HG02943 (cell line): ENCODE results near the gene PPP4R3A.
"Not testable (repeated sequence)": the region's sequence is repeated elsewhere in the genome, so short reads cannot be mapped to it uniquely, and the experiment has no call there.

Experiments
- ATAC-seq: cut with Tn5 transposase; IDR thresholded peaks from one replicate; pipeline ENCODE4 v1.9.1; 2021; ENCODE audit warnings: mild to moderate bottlenecking, low read depth, moderate library complexity; ENCODE audit not compliant: unreplicated experiment

The PPP4R3A gene

DNA sequence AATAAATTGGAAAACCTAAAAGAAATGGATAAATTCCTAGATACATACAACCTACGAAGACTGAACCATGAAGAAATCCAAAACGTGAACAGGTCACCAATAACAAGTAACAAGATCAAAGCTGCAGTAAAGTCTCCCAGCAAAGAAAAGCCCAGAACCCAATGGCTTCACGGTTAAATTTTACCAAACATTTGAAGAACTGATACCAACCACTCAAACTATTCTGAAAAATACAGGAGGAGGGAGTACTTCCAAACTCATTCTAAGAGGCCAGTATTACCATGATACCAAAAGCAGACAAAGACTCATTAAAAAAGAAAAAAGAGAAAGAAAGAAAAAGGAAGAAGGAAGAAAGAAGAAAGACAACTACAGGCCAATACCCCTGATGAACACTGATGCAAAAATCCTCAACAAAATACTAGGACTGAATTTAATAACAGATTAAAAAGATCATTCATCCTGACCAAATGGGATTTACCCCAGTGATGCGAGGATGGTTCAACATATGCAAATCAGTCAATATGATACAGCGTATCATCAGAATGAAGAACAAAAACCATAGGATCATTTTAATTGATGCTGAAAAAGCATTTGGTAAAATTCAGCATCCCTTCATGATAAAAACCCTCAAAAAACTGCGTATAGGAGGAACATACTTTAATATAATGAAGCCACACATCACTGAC is 65.6 kb downstream of the PPP4R3A start:
- ATAC-seq = no peak

DNA sequence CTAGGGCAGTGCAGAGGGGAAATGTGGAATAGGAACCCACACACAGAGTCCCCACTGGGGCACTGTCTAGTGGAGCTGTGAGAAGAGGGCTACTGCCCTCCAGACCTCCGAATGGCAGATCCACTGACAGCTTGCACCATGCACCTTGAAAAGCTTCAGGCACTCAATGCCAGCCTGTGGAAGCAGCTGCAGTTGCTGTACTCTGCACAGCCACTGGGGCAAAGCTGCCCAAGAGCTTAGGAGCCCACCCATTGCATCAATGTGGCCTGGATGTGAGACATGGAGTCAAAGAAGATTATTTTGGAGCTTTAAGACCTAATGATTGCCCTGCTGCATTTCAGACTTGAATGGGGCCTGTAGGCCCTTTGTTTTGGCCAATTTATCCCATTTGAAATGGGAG is 70.8 kb downstream of the PPP4R3A start:
- no peak for ATAC-seq

DNA sequence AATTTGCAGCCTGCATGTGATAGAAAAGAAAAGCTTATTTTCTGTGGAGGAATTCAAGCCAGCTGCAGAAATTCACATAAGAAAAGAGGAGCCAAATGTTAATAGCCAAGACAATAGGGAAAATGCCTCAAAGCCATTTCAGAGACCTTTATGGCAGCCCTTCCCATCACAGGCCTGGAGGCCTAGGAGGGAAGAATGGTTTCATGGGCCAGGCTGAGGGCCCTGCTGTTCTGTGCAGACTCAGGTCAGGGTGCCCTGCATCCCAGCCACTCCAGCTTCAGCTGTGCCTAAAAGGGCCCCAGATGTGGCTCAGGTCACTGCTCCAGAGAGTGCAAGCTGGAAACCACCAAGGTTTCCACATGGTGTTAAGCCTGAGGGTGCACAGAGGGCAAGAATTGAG is 71.3 kb downstream of the PPP4R3A start:
- ATAC-seq = no peak

DNA sequence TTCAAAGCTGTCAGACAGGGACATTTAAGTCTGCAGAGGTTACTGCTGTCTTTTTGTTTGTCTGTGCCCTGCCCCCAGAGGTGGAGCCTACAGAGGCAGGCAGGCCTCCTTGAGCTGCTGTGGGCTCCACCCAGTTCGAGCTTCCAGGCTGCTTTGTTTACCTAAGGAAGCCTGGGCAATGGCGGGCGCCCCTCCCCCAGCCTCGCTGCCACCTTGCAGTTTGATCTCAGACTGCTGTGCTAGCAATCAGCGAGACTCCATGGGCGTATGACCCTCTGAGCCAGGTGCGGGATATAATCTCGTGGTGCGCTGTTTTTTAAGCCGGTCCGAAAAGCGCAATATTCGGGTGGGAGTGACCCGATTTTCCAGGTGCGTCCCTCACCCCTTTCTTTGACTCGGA is 73.8 kb downstream of the PPP4R3A start:
- not testable (repeated sequence) for ATAC-seq

DNA sequence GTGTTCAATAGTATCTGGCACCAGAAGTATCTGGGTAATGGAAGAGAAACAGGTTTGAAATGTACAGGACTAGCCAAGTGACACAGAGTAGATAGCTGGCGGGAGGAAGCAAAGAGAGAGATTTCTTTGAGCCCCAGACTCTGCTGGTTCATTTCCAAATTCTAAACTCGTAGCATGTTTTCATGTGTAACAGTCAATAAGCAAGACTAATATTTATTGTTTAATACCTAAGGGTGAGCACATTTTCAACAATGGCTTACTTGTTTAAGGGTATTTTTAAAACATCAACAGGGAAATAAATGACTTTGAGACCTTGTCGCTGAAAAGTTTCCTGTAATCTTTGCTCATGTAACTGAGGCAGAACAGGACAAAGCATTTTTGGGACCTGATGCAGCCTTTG is 80.7 kb downstream of the PPP4R3A start:
- ATAC-seq = no peak

DNA sequence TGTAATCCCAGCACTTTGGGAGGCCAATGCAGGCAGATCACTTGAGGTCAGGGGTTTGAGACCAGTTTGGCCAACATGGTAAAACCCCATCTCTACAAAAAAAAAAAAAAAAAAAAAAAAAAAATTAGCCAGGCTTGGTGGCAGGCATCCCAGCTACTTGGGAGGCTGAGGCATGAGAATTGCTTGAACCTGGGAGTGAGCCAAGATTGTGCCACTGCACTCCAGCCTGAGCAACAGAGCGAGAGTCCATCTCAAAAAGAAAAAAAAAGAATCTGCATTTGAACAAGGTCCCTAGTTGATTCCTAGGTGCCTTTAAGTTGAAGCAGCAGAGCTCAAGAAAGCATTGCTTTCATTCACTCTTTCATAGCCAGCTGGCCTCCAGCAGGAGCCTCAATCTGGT is 81.2 kb downstream of the PPP4R3A start:
- not testable (repeated sequence) for ATAC-seq

DNA sequence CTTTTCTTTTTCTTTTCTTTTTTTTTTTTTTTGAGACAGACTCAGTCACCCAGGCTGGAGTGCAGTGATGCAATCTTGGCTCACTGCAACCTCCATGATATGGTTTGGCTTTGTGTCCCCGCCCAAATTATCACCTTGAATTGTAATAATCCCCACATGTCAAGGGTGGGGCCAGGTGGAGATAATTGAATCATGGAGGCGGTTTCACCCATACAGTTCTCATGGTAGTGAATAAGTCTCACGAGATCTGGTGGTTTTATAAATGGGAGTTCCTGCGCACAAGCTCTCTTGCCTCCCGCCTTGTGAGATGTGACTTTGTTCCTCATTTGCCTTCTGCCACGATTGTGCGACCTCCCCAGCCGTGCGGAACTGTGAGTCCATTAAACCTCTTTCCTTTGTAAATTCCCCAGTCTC is 84.6 kb downstream of the PPP4R3A start:
- ATAC-seq = not testable (repeated sequence)

DNA sequence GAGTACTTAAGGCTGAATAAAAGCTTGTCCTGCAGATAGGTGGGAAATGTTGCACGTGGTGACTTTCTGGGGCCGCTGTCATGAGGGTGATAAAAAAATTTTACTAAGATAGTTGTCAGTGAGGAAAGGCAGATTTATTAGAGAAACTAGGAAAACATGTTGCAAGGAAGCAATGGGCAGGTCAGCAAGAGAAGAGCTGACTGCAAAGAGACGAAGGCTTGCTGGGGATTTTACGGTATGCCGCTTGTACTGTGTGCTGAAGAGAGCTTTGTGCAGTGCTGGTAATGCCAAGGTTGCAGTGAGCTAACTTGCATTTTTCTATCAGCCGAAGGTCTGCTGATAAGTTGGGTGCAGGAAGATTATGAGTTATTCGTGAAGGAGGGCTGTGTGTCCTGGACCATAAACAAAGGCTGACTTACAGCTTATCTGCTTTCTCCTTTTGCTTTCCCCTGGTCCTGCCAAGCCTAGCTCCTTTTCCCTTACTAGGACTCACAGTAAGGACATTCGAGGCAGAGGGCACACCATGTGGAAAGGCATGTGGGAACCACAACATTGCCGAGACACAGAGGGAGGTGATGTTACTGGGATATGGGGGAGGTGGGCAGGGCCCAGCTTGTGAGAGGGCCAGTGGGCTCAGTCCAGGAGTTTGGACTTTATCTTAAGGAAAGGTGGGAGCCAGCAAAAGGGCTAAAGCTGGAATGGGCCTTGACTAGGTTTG is 85.1 kb downstream of the PPP4R3A start:
- ATAC-seq = no peak

DNA sequence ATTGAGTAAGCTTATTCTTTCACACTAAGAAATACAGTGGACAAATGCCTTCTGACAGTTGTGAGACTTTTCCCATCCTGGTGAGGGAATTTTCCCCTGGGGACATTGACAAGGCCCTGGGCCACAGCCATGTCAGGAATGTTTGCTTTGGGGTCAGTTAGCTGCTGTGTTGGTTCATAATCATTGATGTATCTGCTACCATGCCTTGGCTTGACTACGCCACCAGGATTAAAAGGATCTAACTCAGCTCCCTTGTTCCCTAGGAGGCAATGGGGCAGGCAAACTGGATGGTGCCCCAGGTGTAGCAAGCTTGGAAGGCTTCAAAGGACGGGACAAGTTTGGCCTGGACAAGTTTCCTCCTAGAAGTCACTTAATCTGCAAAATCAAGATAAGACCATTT is 89.4 kb downstream of the PPP4R3A start:
- ATAC-seq = no peak

DNA sequence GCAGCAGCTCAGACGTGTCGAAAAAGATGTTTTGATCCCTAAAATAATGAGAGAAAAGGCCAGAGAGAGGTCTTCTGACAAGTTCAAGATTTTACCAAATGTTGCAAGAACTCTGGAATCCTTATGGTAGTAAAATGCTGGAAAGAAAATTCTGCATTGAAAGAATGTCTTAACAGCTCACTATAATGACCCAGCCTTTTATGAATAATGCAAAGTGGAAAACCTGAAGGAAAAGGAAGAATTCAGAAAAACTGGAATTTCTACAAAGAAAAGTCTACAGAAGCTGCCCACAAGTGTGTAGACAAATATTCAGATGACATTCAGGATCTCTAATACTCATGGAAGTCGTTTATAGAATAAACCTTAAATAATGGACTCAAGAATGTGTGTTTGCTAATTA is 90.7 kb downstream of the PPP4R3A start:
- no peak for ATAC-seq

DNA sequence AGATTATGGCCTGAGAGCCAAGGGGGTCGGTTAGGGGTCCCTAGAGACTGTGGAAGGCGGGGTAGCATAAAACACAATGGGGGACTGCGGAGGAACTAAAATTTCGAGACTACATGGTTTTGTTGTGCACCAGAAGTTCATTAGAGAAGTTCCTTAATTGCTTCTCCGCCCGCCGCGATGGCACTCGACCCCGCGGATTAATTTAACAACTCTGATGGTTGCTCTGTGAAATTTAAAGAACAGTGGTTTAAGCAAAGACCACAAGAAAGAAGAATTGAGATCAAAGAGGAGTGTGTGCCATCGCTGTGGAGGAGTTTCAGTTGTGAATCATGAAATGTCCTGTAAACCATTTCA is 91.1 kb downstream of the PPP4R3A start:
- no peak for ATAC-seq

DNA sequence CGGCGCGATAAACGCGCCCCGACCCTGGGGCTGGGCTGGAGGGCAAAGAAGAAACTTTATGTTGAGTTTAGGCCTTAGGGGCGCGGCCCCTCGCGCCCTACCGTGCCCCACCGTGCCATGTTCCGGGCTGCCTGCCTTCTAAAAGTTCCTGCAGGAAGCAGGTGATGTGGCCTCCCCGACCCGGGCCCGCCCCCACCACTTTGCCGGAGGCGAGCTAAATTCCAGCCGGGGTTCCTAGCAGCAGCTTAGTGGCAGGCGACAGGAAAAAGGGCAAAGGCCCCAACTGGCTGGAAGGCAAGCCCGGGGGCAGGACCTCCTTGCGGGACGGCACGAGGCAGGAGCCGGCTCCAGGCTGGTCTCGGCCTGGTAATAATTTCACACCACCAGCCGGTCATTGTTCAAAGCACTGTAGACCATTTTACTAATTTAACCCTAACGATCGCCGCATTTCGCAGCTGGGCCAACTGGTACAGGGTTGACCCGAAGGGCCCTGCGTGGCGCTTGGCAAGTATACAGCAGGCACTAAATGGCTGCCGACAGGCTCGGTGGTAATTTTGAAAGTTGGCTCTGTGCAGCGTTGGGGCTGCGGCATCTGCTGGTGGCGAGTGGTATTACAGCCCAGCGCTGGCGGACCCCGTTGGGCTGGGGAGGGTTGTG is 91.6 kb downstream of the PPP4R3A start:
- peak; percentile 20 for ATAC-seq

DNA sequence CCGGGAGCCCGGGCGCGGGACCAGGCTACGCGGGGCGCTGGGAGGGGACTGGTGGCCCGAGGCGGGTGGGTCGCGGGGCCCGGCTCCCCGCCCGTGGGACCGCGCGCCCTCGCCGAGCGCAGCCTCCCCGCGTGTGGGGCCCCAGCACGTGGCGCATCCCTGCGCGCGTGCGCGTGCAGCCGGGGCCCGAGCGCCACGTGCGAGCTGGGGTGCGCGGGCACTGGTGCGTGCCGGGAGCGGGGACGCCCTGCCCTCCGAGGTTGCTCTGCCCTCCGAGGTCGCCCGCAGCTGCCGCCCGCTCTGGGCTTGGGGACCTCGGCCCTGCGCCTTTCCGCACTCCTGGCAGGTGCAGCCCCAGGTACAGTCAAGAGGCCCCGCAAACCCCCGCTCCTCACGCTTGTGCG is 92.1 kb downstream of the PPP4R3A start:
- ATAC-seq = peak; percentile 30

DNA sequence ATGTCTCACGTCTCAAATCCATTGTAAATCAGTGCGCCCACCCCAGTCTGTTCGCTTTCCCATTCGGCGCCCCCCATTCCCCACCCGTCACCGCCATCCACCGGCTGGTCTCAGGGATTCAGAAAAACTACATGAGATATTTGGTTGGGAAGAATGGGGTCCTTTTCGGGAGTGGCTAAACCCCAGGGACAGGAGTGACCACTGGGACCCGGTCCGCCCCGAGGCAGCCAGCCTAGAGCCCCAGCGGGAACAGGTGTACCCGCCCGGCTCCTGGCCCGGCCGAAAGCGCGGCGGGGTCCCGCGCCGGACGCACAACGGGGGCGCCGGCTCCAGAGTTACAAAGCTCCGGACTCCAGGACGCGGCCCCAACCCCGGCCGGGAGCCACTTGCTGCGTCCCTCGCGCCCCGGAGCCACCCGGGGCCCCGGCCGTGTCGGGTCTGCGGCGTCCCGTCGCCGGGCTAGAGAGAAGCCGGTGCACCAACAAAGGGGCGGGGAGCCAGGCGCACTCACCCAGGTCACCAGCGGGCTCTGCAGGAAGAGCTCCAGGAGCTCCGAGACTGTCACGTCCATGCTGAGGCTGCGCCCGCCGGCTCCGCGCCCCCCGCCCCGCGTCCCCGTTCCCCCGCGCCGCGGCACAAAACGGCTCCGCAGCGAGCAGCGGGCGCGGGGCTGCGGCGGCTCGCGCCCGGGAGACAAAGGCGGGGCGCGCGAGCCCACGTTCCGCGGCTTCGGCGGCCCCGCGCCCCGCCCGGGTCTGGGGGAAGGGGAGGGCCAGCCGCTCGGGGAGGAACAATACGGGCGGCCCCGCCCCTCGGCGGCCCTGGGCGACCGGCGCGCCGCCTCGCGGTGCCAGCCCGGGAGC is 92.8 kb downstream of the PPP4R3A start, which contains the start of gene CCDC88C:
CCDC88C (minus strand) TSS at position 701 of the 863 bp plus-strand sequence; CDS start at position 571, 130 bp downstream.
- ATAC-seq = peak; percentile 38

DNA sequence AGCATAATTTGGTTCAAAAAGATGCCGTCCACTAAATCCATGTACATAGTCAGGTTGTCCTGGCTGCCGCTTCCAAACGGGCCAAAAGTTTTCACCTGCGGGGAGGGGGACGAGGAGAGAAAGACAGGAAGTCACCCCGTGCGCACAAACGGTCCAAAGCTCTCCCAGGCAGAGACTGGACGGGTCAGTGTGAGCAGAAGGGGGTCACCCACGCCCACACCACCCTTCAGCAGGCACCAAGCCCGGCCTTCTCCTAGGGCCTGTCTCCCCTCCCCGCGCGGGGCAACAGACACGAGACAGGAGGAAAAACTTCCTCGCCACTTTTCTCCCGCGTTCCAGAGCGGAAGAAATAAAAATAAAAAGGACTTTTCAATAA is 93.4 kb downstream of the PPP4R3A start:
- ATAC-seq = no peak

DNA sequence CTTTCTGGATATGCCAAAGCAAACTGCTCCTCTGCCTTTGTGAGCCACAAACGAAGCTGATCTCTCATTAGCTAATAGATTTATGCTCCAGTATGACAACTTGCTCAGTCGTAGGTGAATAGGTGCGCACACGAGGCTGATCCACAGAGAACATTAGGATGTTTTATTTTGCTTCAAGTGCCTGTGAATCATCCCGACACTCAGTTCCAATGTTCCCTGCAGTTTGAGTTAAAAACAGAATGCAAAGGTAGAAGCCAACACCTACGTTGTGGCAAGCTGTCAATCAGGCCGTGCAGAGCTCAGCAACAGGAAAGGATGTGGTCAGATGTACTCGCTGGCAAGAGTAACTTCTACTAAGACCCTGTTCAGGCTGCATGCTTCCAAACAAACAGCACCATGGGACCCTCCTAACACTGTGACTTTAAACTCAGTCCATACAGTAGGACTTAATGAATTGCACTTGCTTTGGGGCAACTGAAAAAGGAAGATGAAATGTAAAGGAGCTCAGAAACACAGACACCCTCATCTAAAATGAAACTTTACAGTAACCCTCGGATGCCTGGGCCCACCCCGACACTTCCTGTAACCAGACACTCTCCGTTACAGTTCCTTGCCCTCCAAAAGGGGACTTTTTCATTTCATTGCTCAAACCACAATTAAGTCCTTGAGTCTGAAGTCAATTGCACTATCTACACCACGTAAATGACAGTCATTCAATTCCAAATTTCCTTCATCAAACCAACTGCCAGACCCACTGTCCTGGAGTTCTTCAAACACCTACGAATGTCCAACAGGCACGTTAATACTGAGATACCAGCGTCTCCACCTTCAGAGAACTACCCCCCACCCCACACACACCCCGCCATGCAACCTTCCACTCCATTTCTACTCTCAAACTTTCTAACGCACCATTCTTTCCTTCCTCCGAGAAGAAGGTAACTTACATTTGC is 94.0 kb downstream of the PPP4R3A start:
- peak; percentile 46 for ATAC-seq

DNA sequence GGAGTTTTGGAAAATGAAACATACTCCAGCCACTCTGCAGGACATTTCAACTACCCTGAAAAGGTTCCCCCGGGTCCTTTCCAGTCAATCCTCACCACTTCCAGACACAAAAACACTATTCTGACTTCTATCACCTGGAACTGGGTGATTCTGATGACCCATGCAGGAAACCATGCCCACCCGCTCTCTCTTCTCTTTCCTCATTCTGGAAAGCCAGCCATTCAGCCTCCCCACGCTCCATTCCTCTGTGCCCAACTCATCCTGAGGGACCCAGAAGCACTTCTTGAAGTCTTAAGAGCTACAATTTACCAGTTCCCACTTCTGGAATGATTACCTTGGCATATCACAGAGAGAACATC is 95.7 kb downstream of the PPP4R3A start:
- ATAC-seq = no peak

DNA sequence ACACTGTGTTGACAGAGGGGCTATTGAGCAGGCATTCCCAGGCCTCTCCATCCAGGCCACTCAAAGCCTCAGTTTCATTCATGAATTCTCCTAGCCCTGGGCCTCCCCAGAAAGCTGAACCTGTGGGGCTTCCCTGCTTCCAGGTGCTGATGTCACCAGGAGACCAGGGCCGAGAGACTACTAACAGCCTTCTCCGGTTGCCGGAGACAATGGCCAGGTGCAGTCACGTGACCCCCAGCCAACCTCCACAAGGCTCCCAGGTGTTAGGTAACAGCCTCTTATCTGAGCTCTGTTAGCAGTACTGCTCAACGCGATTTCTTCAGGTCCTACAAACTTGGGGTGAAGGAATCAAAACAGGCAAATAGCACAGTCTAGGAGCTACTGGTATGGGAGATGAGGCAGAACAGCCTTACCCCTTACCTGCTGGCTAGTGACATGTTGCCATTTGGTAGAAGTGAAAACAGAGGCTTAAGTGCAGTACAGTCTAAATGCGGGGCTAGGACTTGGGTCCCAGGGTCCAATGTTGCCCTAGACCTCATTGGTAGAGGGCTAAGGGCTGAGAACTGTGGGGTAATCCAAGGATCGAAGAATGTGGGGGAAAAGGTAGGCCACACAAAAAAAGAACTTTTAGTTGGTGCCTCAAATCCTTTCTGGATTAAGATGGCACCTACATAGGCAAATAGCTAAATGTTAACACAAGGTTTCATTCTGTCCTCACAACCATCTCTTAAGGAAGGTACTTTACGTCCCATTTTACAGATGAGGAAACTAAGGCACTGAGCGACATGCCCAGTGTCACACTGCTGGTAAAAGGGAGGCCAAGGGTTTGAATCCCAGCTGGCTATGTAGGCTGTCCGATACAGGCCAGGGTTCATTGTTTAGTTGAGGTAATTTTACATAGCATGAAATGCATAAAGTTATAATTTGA is 96.3 kb downstream of the PPP4R3A start:
- ATAC-seq = no peak

DNA sequence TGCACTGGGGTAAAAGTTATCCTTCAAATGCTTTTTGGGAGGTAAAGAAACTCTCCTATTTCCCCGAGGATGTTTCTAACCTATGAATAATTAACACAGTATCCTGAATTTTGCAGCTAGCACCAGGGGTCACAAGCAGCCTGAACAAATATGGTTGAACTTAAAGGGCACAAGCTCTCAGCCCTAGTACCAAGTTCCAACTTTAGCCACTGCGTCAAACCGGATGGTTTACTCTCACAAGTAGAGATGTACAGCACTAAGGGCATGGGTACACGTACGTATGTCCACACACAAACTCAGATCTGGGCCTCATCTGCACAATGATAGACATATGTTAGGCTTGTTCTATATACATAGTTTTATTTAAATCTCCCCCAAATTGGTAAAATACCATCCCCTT is 97.2 kb downstream of the PPP4R3A start:
- no peak for ATAC-seq
